Measurements from ENCODE around the gene EFR3B.
"Not testable (repeated sequence)": the region's sequence is repeated elsewhere in the genome, so short reads cannot be mapped to it uniquely, and the experiment has no call there.

Gene EFR3B, protein sequence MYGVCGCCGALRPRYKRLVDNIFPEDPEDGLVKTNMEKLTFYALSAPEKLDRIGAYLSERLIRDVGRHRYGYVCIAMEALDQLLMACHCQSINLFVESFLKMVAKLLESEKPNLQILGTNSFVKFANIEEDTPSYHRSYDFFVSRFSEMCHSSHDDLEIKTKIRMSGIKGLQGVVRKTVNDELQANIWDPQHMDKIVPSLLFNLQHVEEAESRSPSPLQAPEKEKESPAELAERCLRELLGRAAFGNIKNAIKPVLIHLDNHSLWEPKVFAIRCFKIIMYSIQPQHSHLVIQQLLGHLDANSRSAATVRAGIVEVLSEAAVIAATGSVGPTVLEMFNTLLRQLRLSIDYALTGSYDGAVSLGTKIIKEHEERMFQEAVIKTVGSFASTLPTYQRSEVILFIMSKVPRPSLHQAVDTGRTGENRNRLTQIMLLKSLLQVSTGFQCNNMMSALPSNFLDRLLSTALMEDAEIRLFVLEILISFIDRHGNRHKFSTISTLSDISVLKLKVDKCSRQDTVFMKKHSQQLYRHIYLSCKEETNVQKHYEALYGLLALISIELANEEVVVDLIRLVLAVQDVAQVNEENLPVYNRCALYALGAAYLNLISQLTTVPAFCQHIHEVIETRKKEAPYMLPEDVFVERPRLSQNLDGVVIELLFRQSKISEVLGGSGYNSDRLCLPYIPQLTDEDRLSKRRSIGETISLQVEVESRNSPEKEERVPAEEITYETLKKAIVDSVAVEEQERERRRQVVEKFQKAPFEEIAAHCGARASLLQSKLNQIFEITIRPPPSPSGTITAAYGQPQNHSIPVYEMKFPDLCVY

DNA sequence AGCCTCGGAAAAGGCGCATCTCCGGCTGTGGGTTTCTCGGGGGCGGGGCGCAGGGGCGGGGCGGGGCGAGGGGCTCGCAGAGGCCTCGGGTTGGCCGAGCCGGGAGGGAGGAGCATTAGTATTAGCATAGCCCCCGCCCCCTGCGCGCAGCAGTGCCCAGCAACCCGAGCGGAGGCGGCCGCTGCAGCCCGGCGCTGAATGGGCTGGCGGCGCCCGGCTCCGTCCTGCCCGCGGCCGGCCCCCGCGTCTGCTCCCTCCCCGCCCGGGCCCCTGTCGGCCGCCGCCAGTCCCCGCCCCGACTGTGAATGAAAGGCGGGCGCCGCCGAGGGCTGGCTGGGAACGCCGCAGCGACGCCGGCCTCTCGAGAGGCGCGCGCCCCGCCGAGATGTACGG is at the start of gene EFR3B:
Gene EFR3B (plus strand): TSS at position 149 of the 393 bp plus-strand sequence. CDS start 237 bp downstream, at position 386.
- DNase-seq (ENCODE audit: low read depth) = peak; percentile 91

DNA sequence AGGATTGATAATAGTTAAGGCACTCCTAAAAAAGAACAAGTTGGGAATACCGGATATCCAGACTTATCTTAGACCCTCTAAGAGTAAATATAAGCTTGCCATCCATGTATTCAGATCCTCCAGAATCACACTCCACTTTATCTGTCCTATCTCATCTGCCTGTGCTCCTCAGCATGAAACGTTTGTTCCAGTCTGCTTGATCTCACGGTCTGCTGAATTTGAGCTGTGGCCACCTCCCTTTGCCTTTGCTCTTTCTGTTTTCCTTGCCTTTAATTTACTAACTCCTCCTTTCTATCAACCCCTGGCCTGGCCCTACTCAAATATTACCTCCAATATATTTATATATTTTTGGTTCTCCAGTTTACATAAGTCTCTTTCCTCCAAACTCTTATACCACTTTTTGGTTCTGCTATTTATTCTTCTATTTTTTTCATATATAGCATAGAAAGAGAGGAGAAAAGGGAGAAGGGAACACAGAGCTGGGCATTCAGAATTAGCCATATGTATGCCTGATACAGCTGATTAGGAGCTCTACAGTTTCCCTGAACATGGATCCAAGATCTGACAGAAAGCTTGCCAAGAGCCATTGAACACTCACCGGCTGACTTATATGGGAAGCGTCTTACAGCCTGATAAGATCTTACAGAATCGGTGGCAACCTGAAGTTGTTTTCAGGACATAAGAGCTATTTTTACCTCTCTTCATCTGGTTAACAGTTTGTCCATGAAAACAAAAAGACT is 48.3 kb upstream of the EFR3B start:
- no peak for DNase-seq (ENCODE audit: low read depth)

DNA sequence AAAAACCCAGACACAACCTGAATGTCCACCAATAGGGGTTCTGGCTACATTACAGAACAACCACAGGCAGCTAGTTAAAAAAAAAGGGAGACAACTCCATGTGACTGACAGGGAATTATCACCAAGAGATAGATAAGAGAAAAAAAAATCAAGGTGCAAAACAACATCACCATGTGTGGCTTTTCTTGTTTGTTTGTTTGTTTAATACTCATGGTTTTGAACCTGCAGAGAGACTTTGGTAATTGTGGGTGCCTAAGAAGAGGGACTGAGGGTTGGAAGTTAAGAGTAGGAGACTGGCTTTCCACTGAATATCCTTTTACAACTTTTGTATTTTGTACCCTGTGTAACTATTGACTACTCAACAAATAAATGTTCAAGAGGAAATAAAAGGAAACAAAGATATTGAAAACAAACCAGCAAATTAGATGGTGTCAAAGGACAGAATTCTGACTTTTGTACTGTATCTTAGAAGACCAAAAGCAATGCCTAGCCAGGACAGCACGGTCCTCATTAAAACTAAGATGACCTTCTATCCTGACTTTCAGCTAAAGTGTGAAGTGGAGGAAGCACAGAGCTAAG is 47.6 kb upstream of the EFR3B start:
- DNase-seq (ENCODE audit: low read depth) = no peak

DNA sequence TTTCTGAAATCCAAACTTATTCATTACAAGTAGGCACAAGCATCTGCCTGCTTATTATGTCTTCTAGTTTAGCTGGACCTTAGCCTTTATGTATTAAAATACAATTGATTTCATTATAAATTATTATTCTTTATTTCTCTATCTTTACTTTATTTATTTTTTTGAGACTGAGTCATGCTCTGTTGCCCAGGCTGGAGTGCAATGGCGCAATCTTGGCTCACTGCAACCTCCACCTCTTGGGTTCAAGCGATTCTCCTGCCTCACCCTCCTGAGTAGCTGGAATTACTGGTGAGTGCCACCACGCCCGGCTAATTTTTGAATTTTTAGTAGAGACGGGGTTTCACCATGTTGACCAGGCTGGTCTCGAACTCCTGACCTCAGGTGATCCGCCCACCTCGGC is 42.8 kb upstream of the EFR3B start:
- not testable (repeated sequence) for DNase-seq (ENCODE audit: low read depth)

DNA sequence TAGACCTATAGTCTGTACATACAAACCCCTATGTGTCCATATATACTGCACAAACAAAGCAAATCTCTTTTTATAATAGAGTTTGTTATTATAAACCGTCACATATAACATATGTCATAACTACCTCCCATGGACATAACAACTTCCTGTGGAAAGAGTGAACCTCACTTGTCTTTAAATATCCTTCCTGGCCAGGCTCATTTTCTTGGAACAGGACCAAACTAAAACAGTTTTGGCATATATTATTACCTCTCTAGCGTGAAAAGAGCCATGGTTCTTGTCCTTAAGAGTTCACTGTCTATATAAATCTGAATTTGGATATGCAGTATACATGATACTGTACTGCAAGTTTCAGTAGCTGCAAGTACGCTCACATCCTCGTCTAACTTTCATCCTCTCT is 41.8 kb upstream of the EFR3B start:
- no peak for DNase-seq (ENCODE audit: low read depth)

DNA sequence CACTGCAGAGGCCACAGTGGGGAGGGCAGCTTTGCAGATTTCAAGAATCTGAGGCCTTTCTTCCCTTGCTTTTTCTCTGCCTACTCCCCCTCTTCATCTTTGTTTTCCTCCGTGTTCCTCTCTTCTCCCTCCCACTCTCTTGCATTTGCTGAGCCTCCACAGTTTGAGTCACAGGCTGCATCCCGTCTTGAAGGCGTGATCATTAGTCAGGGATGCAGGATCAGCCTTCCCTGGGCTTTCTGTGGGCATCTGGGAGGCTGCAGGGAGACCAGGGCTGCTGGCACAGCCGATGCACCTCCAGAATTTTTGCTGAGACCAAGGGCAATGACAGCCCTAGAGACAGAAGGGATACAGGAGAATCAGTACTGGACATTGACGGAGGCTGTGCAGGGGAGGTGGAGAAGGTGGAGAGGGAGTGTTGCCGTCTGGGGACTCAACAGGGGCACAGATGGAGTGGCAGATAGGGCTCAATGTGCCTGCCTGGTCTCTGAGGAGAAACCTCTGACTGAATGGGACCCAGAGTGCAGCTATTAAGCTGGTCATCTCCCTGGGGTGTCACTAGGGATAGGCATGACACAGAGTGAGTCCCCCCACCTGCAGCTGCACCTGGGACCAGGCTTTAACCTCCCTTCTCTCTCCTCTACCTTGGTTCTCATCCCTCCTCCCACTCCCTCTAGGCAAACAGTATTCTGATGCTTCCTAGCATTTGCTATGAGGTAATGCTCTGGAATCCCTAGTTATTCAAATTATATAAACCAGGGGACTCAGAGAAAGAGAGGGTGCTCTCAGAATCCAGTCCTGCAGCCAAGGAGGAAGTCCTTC is 41.2 kb upstream of the EFR3B start:
- no peak for DNase-seq (ENCODE audit: low read depth)

DNA sequence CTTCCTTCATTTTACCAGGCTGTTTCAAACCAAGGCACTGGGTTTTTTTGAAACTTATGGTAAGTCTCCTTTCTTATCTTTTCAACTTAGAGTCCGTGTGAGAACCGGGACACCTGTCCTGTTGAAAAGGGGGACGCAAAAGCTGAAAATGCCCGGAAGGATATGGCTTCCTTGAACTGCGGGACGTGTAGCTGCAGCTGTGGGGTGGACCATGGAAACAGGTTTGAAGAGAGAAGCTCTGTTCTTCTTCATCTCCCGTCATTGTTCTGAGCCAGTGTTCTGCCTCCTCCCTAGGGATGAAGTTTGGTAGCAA is 40.6 kb upstream of the EFR3B start:
- no peak for DNase-seq (ENCODE audit: low read depth)

DNA sequence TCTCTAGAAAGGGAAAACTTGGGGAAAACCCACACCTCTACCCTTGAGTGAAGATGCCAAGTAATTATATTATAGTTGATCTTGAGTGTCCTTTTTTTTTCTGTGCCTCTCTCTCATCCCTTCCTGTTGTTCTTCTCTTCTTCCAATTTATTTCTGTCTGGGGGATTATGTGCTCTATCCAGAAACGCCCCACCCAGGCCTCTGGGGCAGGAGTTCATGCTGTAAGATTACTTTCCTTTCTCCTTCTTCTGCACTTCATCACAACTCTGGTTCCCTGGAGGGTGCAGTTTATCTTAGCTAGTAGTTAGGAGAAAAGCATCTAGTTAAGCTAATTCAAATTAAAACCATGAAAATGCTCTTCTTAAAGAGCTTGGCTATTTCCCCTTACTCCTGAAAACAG is 39.8 kb upstream of the EFR3B start:
- no peak for DNase-seq (ENCODE audit: low read depth)

DNA sequence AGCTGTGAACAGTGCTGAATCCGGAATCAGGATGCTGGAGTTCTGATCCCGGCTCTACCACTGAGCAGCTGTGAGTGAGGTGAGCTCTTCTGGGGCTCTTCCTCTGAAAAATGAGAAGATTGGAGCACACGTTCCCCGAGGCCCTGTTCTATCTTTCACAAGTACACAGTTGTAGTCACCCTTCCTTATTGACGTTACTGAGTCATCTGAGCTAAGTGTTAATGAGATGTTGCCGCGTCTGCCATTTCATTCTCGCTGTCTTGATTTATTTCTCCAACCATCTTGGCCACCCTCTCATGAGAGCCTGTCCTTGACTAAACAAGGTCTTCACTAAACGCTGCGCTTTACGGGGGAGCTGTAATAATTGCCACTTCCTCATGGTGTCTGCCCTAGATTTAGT is 31.9 kb upstream of the EFR3B start:
- DNase-seq (ENCODE audit: low read depth) = no peak

DNA sequence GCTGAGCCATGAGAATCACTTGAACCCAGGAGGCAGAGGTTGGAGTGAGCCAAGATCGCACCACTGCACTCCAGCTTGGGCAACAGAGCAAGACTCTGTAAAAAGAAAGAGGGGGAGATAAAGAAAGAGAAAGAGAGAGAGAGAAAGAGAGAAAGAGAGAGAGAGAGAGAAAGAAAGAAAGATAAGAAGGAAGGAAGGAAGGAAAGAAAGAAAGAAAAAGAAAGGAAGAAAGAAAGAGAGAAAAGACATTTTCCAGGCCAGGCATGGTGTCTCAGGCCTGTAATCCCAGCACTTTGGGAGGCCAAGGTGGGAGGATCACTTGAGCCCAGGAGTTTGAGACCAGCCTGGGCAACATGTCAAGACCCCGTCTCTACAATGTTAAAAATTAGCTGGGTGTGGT is 30.5 kb upstream of the EFR3B start:
- DNase-seq (ENCODE audit: low read depth) = not testable (repeated sequence)

DNA sequence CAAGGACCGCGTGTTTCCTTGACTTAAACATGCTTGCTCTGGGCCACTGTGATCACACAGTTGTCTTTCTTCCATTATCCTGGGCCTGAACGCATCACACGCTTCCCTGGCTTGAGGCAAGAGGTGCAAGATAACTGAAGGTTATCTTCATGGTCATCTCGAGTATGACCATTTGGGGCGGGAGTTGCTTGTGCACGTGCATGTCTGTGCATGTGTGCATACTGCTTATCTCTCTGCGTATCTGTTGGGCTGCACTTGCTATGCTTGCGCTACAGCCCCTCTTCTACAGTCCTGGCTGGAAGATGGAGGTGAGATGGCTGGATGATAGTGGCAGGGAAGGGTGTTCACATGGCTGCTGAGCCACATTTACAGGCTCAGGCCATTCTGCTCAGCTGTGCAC is 27.2 kb upstream of the EFR3B start:
- DNase-seq (ENCODE audit: low read depth) = no peak

DNA sequence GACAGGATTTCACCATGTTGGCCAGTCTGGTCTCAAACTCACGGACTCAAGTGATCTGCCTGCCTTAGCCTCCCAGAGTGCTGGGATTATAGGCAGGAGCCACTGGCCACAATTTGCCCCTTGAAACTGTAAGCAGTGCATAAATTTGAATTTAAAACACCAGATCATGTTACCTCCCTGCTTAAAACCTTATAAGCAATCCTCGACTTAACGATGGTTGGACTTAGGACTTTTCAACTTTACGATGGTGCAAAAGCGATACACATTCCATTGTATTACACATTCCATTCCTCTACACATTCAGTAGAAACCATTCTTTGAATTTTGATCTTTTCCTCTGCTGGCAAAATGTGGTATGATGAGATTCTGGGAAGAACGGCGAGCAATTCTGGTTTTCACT is 23.2 kb upstream of the EFR3B start:
- DNase-seq (ENCODE audit: low read depth) = no peak

DNA sequence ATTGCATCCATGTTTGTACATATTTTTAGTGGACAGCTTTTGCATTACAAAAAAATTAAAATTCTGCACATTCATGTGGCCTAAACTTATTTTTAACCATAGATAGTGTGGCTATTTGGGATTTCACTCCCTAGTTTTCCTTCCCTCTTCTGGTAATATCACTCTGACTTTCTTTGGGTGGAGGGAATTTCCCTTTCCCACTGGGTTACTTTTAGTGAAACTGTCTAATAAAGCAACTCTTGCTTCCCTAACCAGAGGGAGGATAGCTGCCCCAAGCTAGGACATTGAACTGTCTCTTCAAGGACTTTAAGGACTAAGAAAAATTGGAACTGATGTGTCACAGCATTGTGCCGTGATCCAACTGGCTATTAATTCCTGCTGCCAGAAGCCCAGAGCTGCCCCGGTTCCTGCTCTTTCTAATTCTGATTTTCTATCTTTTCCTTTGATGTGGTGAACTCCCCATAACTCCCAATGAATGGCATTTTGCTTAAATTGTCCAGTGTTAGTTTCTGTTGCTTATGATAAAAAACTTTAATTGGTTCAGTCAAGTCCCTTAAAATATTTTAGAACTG is 20.0 kb upstream of the EFR3B start:
- DNase-seq (ENCODE audit: low read depth) = no peak

DNA sequence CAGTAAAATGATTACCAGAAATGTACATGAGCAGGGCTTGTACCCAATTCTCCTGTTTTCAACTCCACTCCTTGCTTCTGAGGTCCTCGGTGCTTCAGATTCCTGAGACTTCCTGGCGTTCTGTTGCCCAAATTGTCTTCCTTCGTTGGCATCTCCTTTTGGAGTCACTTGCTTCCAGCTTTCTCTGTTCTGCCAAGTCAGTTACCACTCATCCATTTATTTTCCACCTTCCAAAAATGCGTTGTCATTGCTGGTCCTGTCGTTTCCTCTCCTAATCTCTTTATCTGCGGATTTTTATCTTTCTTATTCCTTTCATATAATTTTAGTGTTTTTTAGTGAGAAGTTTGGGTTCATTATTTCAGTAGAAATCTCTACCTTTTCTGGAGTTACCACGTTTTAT is 18.5 kb upstream of the EFR3B start:
- DNase-seq (ENCODE audit: low read depth) = no peak

DNA sequence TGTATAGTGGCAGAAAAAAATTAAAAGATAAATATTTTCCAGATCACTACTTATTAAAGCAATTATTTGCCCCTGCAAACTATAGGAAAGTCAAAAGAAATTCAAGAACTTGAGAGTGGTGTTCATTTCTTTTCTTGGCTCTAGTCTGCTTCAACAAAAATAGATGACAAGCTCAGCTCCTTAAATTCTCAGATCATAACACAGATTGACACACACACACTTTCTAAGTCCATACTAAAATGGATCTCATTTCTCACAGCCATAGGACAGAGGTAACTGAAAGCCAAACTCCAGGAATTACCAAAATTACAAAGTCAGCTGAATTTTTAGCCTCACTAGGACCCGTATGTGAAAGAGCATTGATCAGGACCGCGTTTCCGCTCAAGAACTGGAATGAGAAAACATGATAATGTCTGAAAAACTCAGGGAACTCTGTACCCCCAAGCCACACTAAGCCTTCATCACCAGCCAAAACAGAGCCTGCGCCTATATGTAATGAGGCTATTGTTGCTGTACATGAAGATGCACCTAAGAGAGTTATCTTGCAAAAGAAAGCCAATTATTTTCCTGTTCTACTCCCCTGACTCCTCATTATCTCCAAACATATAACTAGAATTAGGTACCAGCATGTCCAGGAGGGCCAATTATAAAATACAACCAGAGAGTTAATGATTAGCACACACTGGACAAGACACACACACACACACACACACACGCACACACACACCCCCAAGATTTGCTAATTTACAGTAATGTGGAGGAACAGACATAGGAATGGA is 16.5 kb upstream of the EFR3B start:
- no peak for DNase-seq (ENCODE audit: low read depth)

DNA sequence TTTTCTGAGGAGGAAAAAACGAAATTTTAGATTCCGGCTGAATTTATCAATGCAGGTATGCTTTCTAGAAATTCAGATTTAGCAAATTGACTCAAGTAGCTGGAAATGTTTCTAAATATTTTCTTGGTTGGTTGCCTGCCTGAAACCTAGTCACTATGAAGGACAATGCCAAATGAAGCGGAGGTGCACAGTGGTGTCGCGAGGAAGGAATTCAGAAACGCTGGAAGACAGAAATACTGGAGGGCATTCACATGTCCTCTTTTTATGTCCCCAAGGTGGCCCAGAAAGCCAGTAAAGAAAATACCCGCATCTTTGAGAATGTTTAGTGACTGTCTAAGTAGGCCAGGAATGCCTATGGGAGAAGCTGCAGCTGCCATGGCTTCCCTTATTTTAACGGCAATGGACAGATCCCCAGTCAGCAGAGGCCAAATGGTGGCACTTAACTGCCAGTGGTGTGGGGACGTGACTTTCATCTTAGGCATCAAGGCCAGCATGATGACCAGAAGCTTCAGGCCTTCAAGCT is 15.8 kb upstream of the EFR3B start:
- no peak for DNase-seq (ENCODE audit: low read depth)

DNA sequence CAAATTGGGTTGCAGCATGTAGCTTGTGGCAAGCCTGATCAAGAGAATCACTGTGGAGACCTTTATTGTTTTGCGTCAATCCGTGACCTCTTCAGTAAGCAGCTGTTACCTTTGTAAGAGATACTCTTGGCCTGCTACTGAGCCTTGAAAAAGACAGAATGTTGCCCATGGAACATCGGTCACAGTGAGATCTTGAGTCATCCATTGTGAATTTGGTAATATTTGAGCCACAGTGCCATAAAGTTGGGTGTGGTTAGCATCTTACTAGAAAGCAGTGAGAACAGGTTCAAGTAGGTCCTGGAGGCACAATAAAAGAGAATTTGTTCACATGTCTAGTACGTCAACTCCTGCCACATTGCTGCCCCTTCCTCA is 12.7 kb upstream of the EFR3B start:
- DNase-seq (ENCODE audit: low read depth) = no peak

DNA sequence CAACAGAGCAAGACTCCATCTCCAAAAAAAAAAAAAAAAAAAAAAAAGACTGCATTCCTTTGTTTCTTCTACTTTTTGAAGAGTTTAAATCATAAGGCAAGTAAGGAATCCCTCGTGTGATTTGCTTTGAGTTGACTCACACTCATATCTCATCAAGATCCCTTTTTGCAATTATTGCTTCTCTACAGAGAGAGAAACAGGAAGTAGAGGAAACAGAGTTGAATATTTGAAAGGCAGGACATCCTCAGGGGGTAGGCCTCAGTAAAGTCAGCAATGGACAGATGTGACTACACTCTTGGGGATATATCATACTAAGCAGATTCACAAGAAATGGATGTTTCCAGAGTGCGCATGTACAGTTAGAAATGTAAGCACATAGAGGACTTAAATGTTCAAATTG is 11.2 kb upstream of the EFR3B start:
- no peak for DNase-seq (ENCODE audit: low read depth)

DNA sequence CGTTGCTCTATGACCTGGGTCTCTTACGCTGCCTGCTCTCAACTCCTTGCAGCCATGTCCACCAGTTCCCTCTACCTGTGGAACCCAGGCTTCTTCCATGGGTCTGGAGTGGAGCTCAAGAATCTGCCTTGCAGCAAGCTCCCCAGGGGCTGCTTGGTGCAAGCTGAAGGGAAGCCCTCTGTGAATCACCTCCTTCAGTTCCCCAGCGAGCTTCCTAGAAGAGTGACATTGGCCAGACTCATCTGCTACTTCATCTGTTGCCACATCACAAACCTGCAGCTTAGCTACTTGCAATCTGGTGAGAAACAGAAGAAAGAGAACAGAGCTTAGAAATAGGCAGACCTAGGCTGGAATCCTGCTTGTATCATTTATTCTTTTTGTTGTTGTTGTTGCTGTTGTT is 9.8 kb upstream of the EFR3B start:
- no peak for DNase-seq (ENCODE audit: low read depth)

DNA sequence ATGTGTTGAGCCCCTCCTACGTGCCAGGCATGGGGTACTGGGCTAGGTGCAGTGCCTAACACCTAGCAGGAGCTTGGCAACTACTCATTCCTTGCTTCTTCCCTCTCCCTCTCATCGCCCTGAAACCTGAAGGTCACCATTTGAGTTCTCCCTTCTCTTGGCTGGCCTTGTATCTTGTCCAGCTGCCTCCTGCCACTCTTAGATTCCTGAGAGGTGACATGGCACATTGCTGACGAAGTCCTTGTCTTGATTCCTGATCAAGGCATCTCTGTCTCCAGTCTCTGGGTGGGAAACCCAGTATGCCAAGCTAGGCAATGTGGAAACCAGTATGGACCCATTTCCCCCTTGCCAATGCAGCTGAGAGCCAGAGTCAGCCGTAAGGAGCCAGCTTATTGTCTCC is 9.0 kb upstream of the EFR3B start:
- DNase-seq (ENCODE audit: low read depth) = no peak
